ENCODE data around the gene PCDHGB4. TPM values are rescaled to one million over a fixed set of nuclear protein-coding genes. Genes with fewer than 3 reads are reported as not detected.
"Not testable (repeated sequence)": the region's sequence is repeated elsewhere in the genome, so short reads cannot be mapped to it uniquely, and the experiment has no call there.

PCDHGB4 gene
- total RNA-seq, 4 donors from 2014 or later, result 1.1 to 3.3 (median 1.9) TPM

GRCh38 chr5:141371572-141372475 is 15.7 kb upstream of the PCDHGB4 start:
- no peaks in the 10 kb centered on the region for H3K36me3 ChIP-seq
- no peak overlapping the region for H3K27ac ChIP-seq
- H3K4me3 ChIP-seq, result no peak overlapping the region
- DNase-seq, result no peak
- H3K9me3 ChIP-seq, result peaks cover 0 to 75% (median 14%) of the 10 kb centered on the region in 4 donors
- H3K27me3 ChIP-seq, result no peaks in the 10 kb centered on the region
- no peak for TF ChIP-seq CTCF (IDR thresholded peaks at IDR 0.05)
- TF ChIP-seq POLR2A (IDR thresholded peaks at IDR 0.05), result no peak
- no peaks in the 10 kb centered on the region for H3K4me1 ChIP-seq

DNA sequence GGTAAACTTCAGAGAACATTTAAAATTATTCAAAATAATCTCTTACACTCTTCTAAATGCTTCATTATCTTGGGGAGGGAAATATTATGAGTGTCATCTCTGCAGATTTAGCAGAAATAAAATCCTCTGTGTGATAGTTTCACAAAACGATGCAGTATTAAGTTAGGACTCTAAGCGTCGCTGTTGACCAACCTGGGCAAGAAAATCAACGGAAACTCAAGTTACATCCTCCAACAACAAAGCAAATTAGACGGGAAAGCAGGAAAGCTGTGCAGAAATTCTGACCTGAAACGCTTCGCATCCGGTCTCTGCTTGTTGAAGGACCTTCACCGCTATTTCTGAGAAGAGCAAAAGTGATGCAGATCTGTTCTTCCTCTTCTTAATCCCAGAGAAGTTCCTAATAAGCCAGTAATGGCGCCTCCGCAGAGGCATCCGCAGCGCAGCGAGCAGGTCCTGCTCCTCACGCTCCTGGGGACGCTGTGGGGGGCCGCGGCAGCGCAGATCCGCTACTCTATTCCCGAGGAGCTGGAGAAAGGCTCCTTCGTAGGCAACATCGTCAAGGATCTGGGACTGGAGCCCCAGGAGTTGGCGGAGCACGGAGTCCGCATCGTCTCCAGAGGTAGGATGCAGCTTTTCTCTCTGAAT is 13.7 kb upstream of the PCDHGB4 start, which contains the start of gene PCDHGA6:
TSS of gene PCDHGA6 (plus strand) at position 219 of the 645 bp plus-strand sequence. CDS start at position 412, 193 bp downstream.
- no peaks in the 10 kb centered on the region for H3K4me1 ChIP-seq
- no peak within 1 kb of the TSS for H3K4me3 ChIP-seq
- DNase-seq, result no peak
- H3K9me3 ChIP-seq, result peaks cover 0 to 70% (median 16%) of the 10 kb centered on the region in 4 donors
- TF ChIP-seq POLR2A (IDR thresholded peaks at IDR 0.05) (no peak), CTCF (IDR thresholded peaks at IDR 0.05) (peak in 2 of 6 experiments; percentile 5 to 20)
- no peaks in the 10 kb centered on the region for H3K27me3 ChIP-seq
- no peaks in the 10 kb centered on the region for H3K36me3 ChIP-seq
- no peak within 1 kb of the TSS for H3K27ac ChIP-seq

GRCh38 chr5:141374627-141375026 is 12.9 kb upstream of the PCDHGB4 start:
- DNase-seq, result no peak
- H3K4me1 ChIP-seq, result no peaks in the 10 kb centered on the region
- no peak overlapping the region for H3K27ac ChIP-seq
- TF ChIP-seq CTCF (IDR thresholded peaks at IDR 0.05) (no peak), POLR2A (IDR thresholded peaks at IDR 0.05) (no peak)
- no peaks in the 10 kb centered on the region for H3K27me3 ChIP-seq
- no peaks in the 10 kb centered on the region for H3K36me3 ChIP-seq
- peaks cover 0 to 68% (median 16%) of the 10 kb centered on the region in 4 donors for H3K9me3 ChIP-seq
- H3K4me3 ChIP-seq, result no peak overlapping the region

GRCh38 chr5:141375444-141376155 is 11.9 kb upstream of the PCDHGB4 start:
- peaks cover 0 to 65% (median 16%) of the 10 kb centered on the region in 4 donors for H3K9me3 ChIP-seq
- H3K4me1 ChIP-seq, H3K27me3 ChIP-seq, H3K4me3 ChIP-seq, H3K36me3 ChIP-seq, DNase-seq, H3K27ac ChIP-seq: not testable (repeated sequence)

GRCh38 chr5:141382469-141383294 is 4.8 kb upstream of the PCDHGB4 start, which contains the start of gene PCDHGA7:
Gene PCDHGA7 (plus strand): TSS chr5:141382742. CDS start chr5:141382900, 158 bp downstream.
- Histone ChIP-seq H3K4me1 (no peaks in the 10 kb centered on the region), H3K4me3 (peak within 1 kb of the TSS in 2 of 4 donors; percentile 24 to 25), H3K27ac (no peak within 1 kb of the TSS), H3K27me3 (no peaks in the 10 kb centered on the region), H3K36me3 (no peaks in the 10 kb centered on the region), H3K9me3 (peaks cover 0 to 54% (median 4%) of the 10 kb centered on the region in 4 donors)
- TF ChIP-seq CTCF (IDR thresholded peaks at IDR 0.05), result no peak
- TF ChIP-seq POLR2A (IDR thresholded peaks at IDR 0.05), result no peak
- DNase-seq, result no peak

Measured in Peyer's patch (tissue), 4 donors.